ENCODE data around the gene PRR5.
A peak's percentile ranks its signal among the peaks of the same experiment; 100 is the strongest.
"Not testable (repeated sequence)": the region's sequence is repeated elsewhere in the genome, so short reads cannot be mapped to it uniquely, and the experiment has no call there.

Gene PRR5

DNA sequence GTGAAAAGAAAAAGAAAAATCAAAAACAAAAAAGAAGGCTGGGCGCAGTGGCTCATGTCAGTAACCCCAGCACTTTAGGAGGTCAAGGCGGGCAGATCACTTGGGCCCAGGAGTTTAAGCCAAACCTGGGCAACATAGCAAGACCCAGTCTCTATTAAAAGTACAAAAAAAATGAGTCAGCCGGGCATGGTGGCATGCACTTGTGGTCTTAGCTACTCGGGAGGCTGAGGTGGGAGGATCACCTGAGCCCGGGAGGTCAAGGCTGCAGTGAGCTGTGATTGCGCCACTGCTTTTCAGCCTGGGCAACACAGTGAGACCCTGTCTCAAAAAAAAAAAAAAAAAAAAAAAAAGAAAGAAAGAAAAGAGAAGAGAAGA, 26.0 kb upstream of the PRR5 start:
- not testable (repeated sequence) for DNase-seq

- DNase-seq, result no peak
These were observed 25.3 kb upstream of the PRR5 start for GRCh38 chr22:44676441-44677352.

GRCh38 chr22:44677353-44677840, 24.6 kb upstream of the PRR5 start:
- DNase-seq, result no peak

GRCh38 chr22:44677871-44678555, 24.0 kb upstream of the PRR5 start:
- no peak for DNase-seq

GRCh38 chr22:44678556-44679305, 23.3 kb upstream of the PRR5 start:
- DNase-seq, result no peak

GRCh38 chr22:44679306-44679647, 22.7 kb upstream of the PRR5 start:
- DNase-seq, result not testable (repeated sequence)

- DNase-seq, result no peak
These were observed 21.9 kb upstream of the PRR5 start for GRCh38 chr22:44680058-44680457.

- no peak for DNase-seq
These were observed 21.5 kb upstream of the PRR5 start for GRCh38 chr22:44680481-44680894.

GRCh38 chr22:44682556-44683168, 19.3 kb upstream of the PRR5 start:
- no peak for DNase-seq

- peak; percentile 23 for DNase-seq
These were observed 18.8 kb upstream of the PRR5 start for GRCh38 chr22:44683237-44683636.

DNA sequence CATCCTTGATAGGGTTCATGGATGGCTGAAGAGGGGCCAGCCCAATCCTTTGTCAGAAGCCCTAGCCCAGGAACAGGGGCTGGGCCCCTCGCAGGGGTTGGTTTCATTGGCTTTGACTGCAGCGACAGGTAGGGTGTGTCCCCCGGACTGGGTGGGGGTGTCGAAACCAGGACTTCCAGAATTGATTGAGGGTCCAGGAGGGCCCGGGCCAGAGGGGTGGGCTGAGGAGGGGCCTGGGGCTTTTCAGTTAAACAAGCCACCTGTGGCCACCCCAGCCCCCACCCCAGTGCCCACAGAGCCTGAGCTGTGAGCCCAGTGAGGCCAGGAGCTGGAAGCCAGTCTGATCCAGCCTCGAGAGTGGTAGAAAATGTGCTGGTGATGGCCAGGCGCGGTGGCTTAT, 18.1 kb upstream of the PRR5 start:
- DNase-seq, result no peak

DNA sequence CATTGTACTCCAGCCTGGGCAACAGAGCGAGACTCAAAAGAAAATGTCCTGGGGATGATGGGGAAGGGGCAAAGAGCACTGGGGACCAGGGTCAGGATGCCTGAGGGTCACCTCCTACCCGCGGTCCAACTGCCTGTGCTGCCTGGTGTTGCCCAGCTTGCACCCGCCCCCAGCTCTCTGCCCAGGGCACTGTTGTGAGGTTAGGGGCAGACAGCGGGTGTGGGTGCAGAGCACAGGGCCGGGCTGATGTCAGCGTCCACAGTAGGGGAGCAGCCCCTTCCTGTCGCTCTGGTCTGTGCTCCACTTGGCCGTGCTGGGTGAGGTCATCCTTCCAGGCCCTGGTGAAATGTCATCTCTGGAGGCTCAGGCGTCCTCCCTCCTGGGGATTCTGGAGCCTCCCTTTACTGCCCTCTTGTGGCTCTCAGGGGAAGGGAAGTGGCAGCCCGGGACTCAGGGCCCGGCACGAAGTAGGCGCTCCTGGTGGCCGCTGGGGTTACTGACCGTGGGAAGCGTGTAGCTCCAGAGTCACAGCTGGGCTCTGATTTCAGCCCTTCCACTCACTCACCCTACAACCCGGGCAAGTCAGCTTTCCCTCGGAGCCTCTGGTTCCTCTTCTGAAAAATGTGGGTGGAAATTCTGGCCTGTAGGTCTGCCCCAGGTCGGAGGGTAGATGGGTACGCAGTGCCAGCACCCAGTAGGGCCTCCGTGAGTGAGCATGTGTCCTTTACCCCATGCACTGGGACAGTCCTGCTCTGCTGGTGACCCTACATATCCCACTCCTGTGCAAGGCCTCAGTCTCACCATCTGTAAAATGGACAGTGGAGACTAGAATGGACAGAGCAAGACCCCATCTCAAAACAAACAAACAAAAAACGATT, 17.3 kb upstream of the PRR5 start:
- DNase-seq, result peak; percentile 87

DNA sequence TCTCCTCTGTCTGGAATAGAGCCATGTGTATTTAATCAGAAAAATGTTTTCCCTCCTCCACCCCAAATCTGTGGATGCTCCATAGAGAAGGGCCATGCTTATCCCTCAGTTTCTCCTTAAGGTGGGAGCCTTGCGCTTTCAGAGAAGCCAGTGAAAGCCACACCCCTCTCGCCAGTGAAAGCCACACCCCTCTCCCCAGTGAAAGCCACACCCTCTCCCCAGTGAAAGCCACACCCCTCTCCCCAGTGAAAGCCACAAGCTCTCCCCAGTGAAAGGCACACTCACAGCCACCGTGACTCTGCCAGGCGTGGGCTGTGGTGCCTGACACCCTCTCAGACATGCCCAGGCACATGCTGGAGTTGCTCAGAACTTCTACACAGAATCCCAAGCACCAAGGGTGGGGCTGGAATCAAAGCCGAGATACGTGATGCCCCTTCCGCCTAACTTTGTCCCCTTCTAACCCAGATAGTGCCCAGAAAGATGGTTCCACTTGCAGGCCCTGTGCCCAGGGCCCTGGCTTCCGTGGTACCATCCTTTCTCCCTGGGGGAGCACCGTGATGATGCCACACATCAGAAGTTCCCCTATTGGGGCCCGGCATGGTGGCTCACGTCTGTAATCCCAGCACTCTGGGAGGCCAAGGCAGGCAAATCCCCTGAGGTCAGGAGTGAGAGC, 16.5 kb upstream of the PRR5 start:
- peak; percentile 88 for DNase-seq

- DNase-seq, result no peak
These were observed 15.0 kb upstream of the PRR5 start for GRCh38 chr22:44686873-44687600.

DNA sequence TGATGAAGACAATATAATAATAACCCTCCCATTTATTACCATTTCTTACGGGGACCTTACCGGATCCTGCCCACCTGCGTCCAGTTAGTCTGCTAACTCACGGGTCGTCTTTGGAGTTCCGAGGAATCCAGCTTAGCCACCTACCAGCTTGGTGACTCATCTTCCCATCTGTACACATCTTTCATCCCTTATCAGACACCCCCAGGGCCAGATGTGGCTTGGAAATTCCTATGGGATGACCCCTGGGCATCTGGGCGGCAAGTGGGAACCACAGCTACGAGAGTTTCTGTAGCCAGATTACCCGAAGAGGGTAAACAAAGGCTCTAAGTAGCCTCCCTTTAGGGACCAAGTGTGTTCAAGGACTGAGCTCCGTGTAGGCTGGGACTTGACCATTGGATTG, 12.8 kb upstream of the PRR5 start:
- DNase-seq, result no peak

GRCh38 chr22:44689915-44690524, 12.0 kb upstream of the PRR5 start:
- DNase-seq, result no peak

DNA sequence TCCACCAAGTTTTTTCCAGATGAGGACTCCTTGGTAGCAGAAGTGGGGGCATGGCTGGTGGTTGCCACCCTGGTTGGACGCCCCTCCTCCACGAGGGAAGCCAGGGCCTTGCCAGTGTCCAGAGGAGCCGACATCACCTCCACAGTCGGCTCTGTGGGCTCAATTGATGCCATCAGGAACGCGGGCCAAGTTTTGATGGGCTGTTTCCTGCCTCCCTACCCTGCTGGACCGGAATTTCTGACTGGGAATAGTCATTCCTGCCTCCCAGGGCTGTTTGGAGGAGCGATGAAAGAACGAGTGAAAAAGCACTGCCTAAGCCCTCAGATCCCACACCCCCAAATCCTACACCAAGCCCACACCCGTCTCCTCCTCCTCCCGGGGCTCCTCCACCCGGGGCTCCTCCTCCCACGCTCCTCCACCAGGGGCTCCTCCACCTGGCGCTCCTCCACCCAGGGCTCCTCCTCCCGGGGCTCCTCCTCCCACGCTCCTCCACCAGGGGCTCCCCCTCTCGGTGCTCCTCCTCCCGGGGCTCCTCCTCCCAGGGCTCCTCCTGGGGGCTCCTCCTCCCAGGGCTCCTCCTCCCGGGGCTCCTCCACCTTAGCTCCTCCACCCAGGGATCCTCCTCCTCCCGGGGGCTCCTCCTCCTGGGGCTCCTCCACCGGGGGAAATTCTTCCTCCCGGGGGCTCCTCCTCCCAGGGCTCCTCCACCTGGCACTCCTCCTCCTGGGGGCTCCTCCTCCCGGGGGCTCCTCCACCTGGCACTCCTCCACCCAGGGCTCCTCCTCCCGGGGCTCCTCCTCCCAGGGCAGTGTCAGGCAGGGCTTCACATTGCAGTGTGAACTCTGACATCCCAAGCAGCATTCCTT, 10.0 kb upstream of the PRR5 start:
- no peak for DNase-seq

GRCh38 chr22:44692662-44693007, 9.4 kb upstream of the PRR5 start:
- DNase-seq, result no peak

DNA sequence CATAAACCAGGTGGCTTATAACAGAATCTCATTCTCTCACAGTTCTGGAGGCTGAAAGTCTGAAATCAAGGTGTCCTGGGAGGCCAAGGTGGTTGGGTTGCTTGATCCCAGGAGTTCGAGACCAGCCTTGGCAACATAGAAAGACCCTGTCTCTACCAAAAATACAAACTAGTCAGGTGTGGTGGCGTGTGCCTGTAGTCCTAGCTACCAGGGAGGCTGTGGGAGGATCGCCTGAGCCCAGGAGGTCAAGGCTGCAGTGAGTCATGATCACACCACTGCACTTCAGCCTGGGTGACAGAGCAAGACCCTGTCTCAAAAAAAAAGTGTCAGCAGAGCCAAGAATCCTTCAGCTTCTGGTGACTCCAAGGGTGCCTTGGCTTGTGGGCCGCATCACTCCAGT, 8.9 kb upstream of the PRR5 start:
- no peak for DNase-seq

Data from activated naive CD4-positive, alpha-beta T cell treated with Interleukin-2 at 50 U/mL for 16 hours (primary cell).